ENCODE measurements around the gene CORO2A. TPM values are rescaled to one million over a fixed set of nuclear protein-coding genes. Genes with fewer than 3 reads are reported as not detected.

Gene CORO2A
- total and polyA plus RNA-seq, 2 of the 13 experiments (the other 11 are each of a cell fraction or from before 2014, with no cell fraction given): 14.4 to 15.3 TPM

- TF ChIP-seq ZNF816 (CRISPR knock-in tag; IDR thresholded peaks at IDR 0.05; ENCODE audit: borderline replicate concordance): no peak
- no peak; the same call in 1 of the 2 replicates for TF ChIP-seq TBX3 (IDR thresholded peaks at IDR 0.05; ENCODE audit: borderline replicate concordance)
- TF ChIP-seq ARNT (IDR thresholded peaks at IDR 0.05): no peak
- no peak for TF ChIP-seq TP53 (CRISPR knock-in tag; conservative IDR thresholded peaks at IDR 0.05)
- TF ChIP-seq STAG1 (CRISPR knock-in tag; IDR thresholded peaks at IDR 0.05): no peak
- no peak for TF ChIP-seq MAFG (CRISPR knock-in tag; IDR thresholded peaks at IDR 0.05)
- TF ChIP-seq, protein P1, sequence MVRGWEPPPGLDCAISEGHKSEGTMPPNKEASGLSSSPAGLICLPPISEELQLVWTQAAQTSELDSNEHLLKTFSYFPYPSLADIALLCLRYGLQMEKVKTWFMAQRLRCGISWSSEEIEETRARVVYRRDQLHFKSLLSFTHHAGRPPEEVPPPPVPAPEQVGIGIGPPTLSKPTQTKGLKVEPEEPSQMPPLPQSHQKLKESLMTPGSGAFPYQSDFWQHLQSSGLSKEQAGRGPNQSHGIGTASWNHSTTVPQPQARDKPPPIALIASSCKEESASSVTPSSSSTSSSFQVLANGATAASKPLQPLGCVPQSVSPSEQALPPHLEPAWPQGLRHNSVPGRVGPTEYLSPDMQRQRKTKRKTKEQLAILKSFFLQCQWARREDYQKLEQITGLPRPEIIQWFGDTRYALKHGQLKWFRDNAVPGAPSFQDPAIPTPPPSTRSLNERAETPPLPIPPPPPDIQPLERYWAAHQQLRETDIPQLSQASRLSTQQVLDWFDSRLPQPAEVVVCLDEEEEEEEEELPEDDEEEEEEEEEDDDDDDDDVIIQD (CRISPR knock-in tag; IDR thresholded peaks at IDR 0.05; ENCODE audit: low read depth): no peak
- TF ChIP-seq BORCS8-MEF2B (CRISPR knock-in tag; IDR thresholded peaks at IDR 0.05): peak; percentile 32; the same call in 1 of the 2 replicates
- TF ChIP-seq, protein P2, sequence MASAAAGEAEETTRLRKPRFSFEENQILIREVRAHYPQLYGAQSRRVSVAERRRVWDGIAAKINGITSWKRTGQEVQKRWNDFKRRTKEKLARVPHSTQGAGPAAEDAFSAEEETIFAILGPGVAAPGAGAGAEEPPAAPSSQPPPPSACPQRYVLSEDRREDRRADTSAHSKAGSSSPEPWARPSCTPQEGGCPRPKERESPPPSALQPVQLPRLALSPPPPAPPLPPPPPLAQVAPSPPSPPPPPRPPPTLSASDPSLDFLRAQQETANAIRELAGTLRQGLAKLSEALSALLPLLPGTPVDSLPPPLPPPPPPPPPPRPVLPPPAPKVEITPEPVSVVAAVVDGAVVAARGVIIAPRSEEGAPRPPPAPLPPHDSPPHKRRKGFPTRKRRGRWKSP (CRISPR knock-in tag; IDR thresholded peaks at IDR 0.05): no peak
- TF ChIP-seq ZBTB1 (CRISPR knock-in tag; IDR thresholded peaks at IDR 0.05; ENCODE audit: borderline replicate concordance): no peak
- TF ChIP-seq RXRB (CRISPR knock-in tag; IDR thresholded peaks at IDR 0.05; ENCODE audit: borderline replicate concordance): no peak
- no peak for TF ChIP-seq PCBP2 (optimal IDR thresholded peaks at IDR 0.05; ENCODE audit: low read depth, low read length, poor library complexity, severe bottlenecking)
- peak; percentile 57; the same call in 1 of the 2 replicates for TF ChIP-seq FOXA3 (CRISPR knock-in tag; IDR thresholded peaks at IDR 0.05)
- no peak for TF ChIP-seq RARG (CRISPR knock-in tag; IDR thresholded peaks at IDR 0.05; ENCODE audit: low read depth)
- no peak; the same call in 1 of the 2 replicates for TF ChIP-seq ZNF629 (CRISPR knock-in tag; conservative IDR thresholded peaks at IDR 0.05)
- TF ChIP-seq NBN (conservative IDR thresholded peaks at IDR 0.05): no peak
- peak; percentile 61; the same call in 1 of the 2 replicates for TF ChIP-seq ZNF12 (CRISPR knock-in tag; IDR thresholded peaks at IDR 0.05)
- TF ChIP-seq, protein P3, sequence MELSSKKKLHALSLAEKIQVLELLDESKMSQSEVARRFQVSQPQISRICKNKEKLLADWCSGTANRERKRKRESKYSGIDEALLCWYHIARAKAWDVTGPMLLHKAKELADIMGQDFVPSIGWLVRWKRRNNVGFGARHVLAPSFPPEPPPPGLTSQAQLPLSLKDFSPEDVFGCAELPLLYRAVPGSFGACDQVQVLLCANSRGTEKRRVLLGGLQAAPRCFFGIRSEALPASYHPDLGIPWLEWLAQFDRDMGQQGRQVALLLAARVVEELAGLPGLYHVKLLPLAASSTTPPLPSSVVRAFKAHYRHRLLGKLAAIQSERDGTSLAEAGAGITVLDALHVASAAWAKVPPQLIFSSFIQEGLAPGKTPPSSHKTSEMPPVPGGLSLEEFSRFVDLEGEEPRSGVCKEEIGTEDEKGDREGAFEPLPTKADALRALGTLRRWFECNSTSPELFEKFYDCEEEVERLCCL (CRISPR knock-in tag; IDR thresholded peaks at IDR 0.05; ENCODE audit: borderline replicate concordance): no peak
- TF ChIP-seq, protein P4, sequence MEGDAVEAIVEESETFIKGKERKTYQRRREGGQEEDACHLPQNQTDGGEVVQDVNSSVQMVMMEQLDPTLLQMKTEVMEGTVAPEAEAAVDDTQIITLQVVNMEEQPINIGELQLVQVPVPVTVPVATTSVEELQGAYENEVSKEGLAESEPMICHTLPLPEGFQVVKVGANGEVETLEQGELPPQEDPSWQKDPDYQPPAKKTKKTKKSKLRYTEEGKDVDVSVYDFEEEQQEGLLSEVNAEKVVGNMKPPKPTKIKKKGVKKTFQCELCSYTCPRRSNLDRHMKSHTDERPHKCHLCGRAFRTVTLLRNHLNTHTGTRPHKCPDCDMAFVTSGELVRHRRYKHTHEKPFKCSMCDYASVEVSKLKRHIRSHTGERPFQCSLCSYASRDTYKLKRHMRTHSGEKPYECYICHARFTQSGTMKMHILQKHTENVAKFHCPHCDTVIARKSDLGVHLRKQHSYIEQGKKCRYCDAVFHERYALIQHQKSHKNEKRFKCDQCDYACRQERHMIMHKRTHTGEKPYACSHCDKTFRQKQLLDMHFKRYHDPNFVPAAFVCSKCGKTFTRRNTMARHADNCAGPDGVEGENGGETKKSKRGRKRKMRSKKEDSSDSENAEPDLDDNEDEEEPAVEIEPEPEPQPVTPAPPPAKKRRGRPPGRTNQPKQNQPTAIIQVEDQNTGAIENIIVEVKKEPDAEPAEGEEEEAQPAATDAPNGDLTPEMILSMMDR (CRISPR knock-in tag; IDR thresholded peaks at IDR 0.05): no peak
- TF ChIP-seq POLR2A (IDR thresholded peaks at IDR 0.05; ENCODE audit: insufficient read depth in 1 of 2, low read depth in 2 of 2, low read length in 2 of 2): no peak
- no peak for TF ChIP-seq ZNF17 (CRISPR knock-in tag; IDR thresholded peaks at IDR 0.05)
- TF ChIP-seq ZNF773 (CRISPR knock-in tag; IDR thresholded peaks at IDR 0.05; ENCODE audit: borderline replicate concordance): no peak
- no peak for TF ChIP-seq ZNF572 (CRISPR knock-in tag; IDR thresholded peaks at IDR 0.05)
- TF ChIP-seq HNF4G (IDR thresholded peaks at IDR 0.05; ENCODE audit: borderline replicate concordance, low read depth, low read length): no peak; the same call in 1 of the 2 replicates
- peak; percentile 20; the same call in 1 of the 2 replicates for TF ChIP-seq HNF4G (CRISPR knock-in tag; IDR thresholded peaks at IDR 0.05; ENCODE audit: borderline replicate concordance, low read depth)
- no peak for TF ChIP-seq ASH2L (IDR thresholded peaks at IDR 0.05; ENCODE audit: insufficient read length, low read depth, low read length)
- no peak for TF ChIP-seq JUN (CRISPR knock-in tag; IDR thresholded peaks at IDR 0.05)
- no peak for TF ChIP-seq ZNF720 (CRISPR knock-in tag; IDR thresholded peaks at IDR 0.05)
- TF ChIP-seq XRCC5 (optimal IDR thresholded peaks at IDR 0.05; ENCODE audit: low read length): no peak
These were observed 42.3 kb downstream of the CORO2A start (continued) for GRCh38 chr9:98150164-98150563.

Measured in HepG2 (cell line).